Left lung (tissue), 10 donors: ENCODE measurements around the gene CLDN16. TPM values are rescaled to one million over a fixed set of nuclear protein-coding genes. Genes with fewer than 3 reads are reported as not detected.
A peak's percentile ranks its signal among the peaks of the same experiment; 100 is the strongest.

Experiments
- ATAC-seq: fragments of 200-7000 bp; cut with Tn5 transposase; one replicate; pipeline ENCODE4 v1.9.1; 2020; ENCODE audit warnings: moderate library complexity
- DNase-seq, 4 donors: peaks; one replicate each; pipeline ENCODE4 v3.0.0-alpha.2; 2013 to 2020
- H3K27ac ChIP-seq, 2 donors: fragments of 200-600 bp; sonication (generic) in 1 of 2; one replicate each; pipeline versions ENCODE4 v1.5.0 to v1.8.0; 2020 to 2021
- H3K27me3 ChIP-seq, 2 donors: fragments of 200-600 bp; sonication (generic) in 1 of 2; one replicate each; pipeline versions ENCODE4 v1.5.0 to v1.8.0; 2020 to 2021
- H3K36me3 ChIP-seq, 2 donors: fragments of 200-600 bp; sonication (generic) in 1 of 2; one replicate each; pipeline versions ENCODE4 v1.5.0 to v1.8.0; 2020 to 2021
- H3K4me1 ChIP-seq, 2 donors: fragments of 200-600 bp; one replicate each; pipeline ENCODE4 v1.8.0; 2021
- H3K4me3 ChIP-seq, 2 donors: fragments of 200-600 bp; sonication (generic) in 1 of 2; one replicate each; pipeline versions ENCODE4 v1.5.0 to v1.8.0; 2020 to 2021; ENCODE audit warnings: mild to moderate bottlenecking in 1 of 2
- H3K9me3 ChIP-seq, 2 donors: fragments of 200-600 bp; sonication (generic) in 1 of 2; one replicate each; pipeline versions ENCODE4 v1.5.0 to v1.8.0; 2020 to 2021
- intact Hi-C, 2 donors: fragments of 100-400 bp; cut with DNase I; formaldehyde crosslinking; loops; one replicate each; pipeline versions ENCODE4 v1.11.2 to v1.14.2; 2022
- polyA plus RNA-seq, 6 donors: library from polyadenylated mRNA; unstranded; fragments of 120-200 nt; gene quantifications; one replicate each; pipeline ENCODE4 v1.2.1, GENCODE V29; 2013; ENCODE audit not compliant: insufficient read length in 6 of 6
- total RNA-seq, 2 donors: library from RNA; stranded (reverse); fragmentation: NEBNext Ultra II Directional; extraction: Animal tissue kit (Norgen Biotek cat#: 25700); gene quantifications; one replicate each; pipeline ENCODE4 v1.2.1, GENCODE V29; 2021
- TF ChIP-seq, protein P1 (sequence below), 2 donors: fragments of 200-600 bp; sonication (generic) in 1 of 2; IDR thresholded peaks; one replicate each; pipeline versions ENCODE4 v1.5.0 to v1.8.0; 2021; ENCODE audit warnings: antibody characterized with exemption in 2 of 2
- donor health status: DM: no; HTN: yes; CAD: no.
- donor health status: DM: no; HTN: no; CAD: no.

The CLDN16 gene
- total and polyA plus RNA-seq, 8 donors = 0.04 to 1.1 (median 0.29) TPM; not detected in 1

DNA sequence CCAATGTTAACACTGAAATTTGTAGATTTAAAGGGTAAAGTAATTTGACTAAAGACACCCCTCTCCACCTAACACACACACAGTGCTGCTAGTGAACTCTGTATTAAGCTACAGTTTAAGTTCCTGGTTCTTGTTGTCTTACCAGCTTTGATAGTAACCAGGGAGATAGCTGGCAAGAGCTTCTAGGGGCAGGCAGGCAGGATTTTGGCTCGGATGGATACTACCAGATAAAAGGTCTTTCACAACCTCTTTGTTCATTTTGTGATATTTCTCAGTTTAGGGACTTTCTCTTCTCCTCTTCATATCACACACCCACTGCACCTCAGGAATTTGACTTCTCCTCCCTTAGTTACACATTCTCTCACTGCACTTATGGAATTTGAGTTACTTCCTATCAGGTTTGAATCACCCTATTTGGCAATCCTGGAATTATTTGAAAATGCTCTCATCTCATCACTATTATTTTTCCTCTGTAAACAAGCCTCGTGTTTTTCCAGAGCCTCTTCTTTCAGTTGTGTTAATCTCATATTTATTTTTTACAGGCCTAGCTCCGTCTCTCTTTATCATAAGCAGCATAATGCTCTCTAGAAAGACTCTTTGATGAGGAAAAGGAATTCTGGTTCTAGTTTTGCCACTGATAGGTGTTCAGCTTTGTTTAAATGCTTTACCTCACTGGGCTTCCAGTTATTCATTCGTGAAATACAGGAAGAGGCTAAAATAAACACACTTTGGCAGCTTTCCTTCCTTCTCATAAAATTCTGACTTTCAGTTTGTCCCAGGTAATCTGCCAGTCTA is 42.7 kb upstream of the CLDN16 start:
- H3K36me3 ChIP-seq = no peaks in the 10 kb centered on the region
- no peaks in the 10 kb centered on the region for H3K9me3 ChIP-seq
- peaks cover 8% of the 10 kb centered on the region in 2 donors for H3K4me1 ChIP-seq
- peak overlapping the region; percentile 67 to 77 for H3K27ac ChIP-seq
- DNase-seq = no peak
- no peaks in the 10 kb centered on the region for H3K27me3 ChIP-seq
- intact Hi-C loops = no loop called here
- ATAC-seq = peak; percentile 86
- H3K4me3 ChIP-seq = no peak overlapping the region
- TF ChIP-seq, protein P1, sequence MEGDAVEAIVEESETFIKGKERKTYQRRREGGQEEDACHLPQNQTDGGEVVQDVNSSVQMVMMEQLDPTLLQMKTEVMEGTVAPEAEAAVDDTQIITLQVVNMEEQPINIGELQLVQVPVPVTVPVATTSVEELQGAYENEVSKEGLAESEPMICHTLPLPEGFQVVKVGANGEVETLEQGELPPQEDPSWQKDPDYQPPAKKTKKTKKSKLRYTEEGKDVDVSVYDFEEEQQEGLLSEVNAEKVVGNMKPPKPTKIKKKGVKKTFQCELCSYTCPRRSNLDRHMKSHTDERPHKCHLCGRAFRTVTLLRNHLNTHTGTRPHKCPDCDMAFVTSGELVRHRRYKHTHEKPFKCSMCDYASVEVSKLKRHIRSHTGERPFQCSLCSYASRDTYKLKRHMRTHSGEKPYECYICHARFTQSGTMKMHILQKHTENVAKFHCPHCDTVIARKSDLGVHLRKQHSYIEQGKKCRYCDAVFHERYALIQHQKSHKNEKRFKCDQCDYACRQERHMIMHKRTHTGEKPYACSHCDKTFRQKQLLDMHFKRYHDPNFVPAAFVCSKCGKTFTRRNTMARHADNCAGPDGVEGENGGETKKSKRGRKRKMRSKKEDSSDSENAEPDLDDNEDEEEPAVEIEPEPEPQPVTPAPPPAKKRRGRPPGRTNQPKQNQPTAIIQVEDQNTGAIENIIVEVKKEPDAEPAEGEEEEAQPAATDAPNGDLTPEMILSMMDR (IDR thresholded peaks at IDR 0.05) = no peak

DNA sequence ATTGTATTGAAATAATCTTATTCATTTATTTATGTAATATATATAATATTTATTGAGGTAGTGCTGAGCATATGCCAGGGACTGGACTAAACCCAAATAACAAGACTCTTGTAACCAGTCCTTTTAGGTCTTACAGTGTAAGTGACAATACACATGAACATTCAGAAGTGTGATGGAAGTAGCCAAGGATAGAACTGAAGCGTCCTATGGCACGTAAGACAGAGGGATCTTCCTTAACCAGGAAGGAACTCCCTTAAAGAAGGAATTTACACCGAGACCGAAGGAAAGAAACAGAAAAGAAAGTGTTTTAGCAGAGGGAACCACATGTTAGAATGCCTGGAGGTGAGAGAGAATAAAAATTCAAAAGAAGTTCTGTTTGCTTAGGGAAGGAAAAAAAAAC is 42.1 kb upstream of the CLDN16 start:
- peaks cover 8% of the 10 kb centered on the region in 2 donors for H3K4me1 ChIP-seq
- DNase-seq (no peak), ATAC-seq (peak; percentile 38)
- H3K36me3 ChIP-seq = no peaks in the 10 kb centered on the region
- no peaks in the 10 kb centered on the region for H3K27me3 ChIP-seq
- peak overlapping the region; percentile 67 to 77 for H3K27ac ChIP-seq
- intact Hi-C loops = no loop called here
- H3K4me3 ChIP-seq = no peak overlapping the region
- TF ChIP-seq, protein P1 (IDR thresholded peaks at IDR 0.05) = no peak
- no peaks in the 10 kb centered on the region for H3K9me3 ChIP-seq

DNA sequence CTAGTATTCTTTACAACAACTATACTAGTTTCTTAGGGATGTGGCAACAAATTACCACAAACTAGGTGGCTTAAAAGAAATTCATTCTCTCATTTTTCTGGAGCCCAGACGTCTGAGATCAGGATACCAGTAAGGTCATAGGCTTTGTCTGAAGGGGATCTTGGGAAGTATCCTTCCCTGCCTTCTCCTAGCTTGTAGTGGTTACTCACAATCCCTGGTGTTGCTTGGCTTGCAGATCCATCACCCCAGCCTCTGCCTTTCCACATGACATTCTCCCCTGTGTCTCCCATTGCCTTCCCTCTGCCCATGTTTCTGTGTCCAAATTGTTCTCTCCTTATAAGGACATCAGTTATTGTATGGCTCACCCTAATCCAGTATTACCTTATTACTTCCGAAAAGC is 41.4 kb upstream of the CLDN16 start:
- no peaks in the 10 kb centered on the region for H3K36me3 ChIP-seq
- no peak overlapping the region for H3K4me3 ChIP-seq
- peaks cover 8% of the 10 kb centered on the region in 2 donors for H3K4me1 ChIP-seq
- intact Hi-C loops = no loop called here
- no peaks in the 10 kb centered on the region for H3K9me3 ChIP-seq
- ATAC-seq (no peak), DNase-seq (no peak)
- H3K27me3 ChIP-seq = no peaks in the 10 kb centered on the region
- TF ChIP-seq, protein P1 (IDR thresholded peaks at IDR 0.05) = no peak
- H3K27ac ChIP-seq = no peak overlapping the region

DNA sequence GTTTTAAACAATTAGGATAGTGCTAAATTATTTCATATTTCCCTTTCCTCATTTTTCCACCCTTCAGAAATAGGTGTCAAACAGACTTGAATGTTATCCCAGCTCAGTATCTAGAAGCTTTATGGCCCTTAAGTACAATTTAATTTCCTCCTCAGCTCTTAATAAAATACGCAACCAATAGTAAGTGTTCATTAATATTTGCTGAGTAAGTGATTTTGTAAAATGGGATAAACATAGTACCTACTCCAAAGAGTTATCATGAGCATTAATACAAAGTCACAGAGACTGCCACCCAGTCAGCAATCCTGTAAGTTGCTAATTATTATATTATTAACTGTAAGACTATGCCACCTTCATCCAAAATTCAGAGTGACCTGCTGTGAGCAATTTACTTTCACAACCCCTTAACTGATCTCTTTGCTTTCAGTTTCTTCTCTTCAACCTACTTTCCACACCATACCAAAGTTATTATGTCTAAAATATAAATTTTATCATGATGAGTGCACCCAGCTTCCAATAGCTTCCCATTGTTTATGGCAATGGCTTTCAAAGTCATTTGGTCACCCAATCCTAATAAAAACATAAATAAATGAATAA is 35.0 kb upstream of the CLDN16 start:
- ATAC-seq (no peak), DNase-seq (no peak)
- no peaks in the 10 kb centered on the region for H3K9me3 ChIP-seq
- no peaks in the 10 kb centered on the region for H3K36me3 ChIP-seq
- H3K27ac ChIP-seq = no peak overlapping the region
- H3K4me1 ChIP-seq = no peaks in the 10 kb centered on the region
- intact Hi-C loops = no loop called here
- no peaks in the 10 kb centered on the region for H3K27me3 ChIP-seq
- TF ChIP-seq, protein P1 (IDR thresholded peaks at IDR 0.05) = no peak
- H3K4me3 ChIP-seq = no peak overlapping the region

DNA sequence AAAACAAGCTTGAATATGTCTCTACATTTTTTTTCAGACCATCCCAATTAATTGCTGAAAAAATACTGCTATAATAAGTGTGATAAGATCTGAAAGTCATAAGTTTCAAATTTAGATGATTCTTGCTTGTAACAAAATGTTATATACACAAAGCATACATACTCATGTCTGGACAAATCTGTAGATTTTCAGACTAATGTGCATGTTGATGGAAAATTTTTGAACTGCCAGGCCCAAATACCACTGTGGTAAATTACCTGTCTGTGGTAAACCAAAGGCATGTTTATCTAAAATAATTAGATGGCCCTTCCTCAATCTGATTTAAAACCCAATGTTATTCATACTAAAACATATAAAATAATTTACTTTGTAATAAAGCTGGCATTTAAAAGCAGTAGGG is 31.7 kb upstream of the CLDN16 start:
- Histone ChIP-seq H3K9me3 (no peaks in the 10 kb centered on the region), H3K4me3 (no peak overlapping the region), H3K27ac (no peak overlapping the region), H3K27me3 (no peaks in the 10 kb centered on the region), H3K4me1 (no peaks in the 10 kb centered on the region), H3K36me3 (no peaks in the 10 kb centered on the region)
- TF ChIP-seq, protein P1 (IDR thresholded peaks at IDR 0.05) = no peak
- DNase-seq = no peak
- intact Hi-C loops = no loop called here
- ATAC-seq = no peak
